A549 (cell line): Measurements from ENCODE around the gene NBR1.
"Not testable (repeated sequence)": the region's sequence is repeated elsewhere in the genome, so short reads cannot be mapped to it uniquely, and the experiment has no call there.

Experiments used
- CHD2 ChIP-seq: fragments of 150-350 bp; IDR thresholded peaks from 2 replicates; pipeline ENCODE4 v1.6.1; 2014; ENCODE audit warnings: low read length; ENCODE audit not compliant: partially characterized antibody
- EP300 ChIP-seq, 2 experiments: fragments of >200 bp; sonication (Bioruptor Twin); formaldehyde crosslinking; IDR thresholded peaks; 2 replicates in 1 of 2; 3 replicates in 1 of 2; pipeline ENCODE4 v1.6.1; 2016 to 2017
- MAFK ChIP-seq: fragments of 450-650 bp; IDR thresholded peaks from 2 replicates; pipeline ENCODE4 v1.6.1; 2014; ENCODE audit not compliant: partially characterized antibody
- MAZ ChIP-seq: fragments of 150-350 bp; IDR thresholded peaks from 2 replicates; pipeline ENCODE4 v1.6.1; 2014; ENCODE audit warnings: antibody characterized with exemption, low read depth, low read length, borderline replicate concordance
- RAD21 ChIP-seq, 2 experiments: fragments of >200 bp in 1 of 2; sonication (Bioruptor Twin) in 1 of 2; formaldehyde crosslinking in 1 of 2; IDR thresholded peaks in 1 of 2; conservative IDR thresholded peaks in 1 of 2; 2 replicates in 1 of 2; 3 replicates in 1 of 2; pipeline ENCODE4 v1.6.1; 2012 to 2018; ENCODE audit warnings: inconsistent platforms in 1 of 2
- RCOR1 ChIP-seq: fragments of 150-350 bp; IDR thresholded peaks from 2 replicates; pipeline ENCODE4 v1.6.1; 2014; ENCODE audit warnings: antibody characterized with exemption, low read length, low read depth
- TF ChIP-seq, protein P1 (sequence below): fragments of >200 bp; sonication (Bioruptor Twin); formaldehyde crosslinking; IDR thresholded peaks from 3 replicates; pipeline ENCODE4 v1.5.1; 2016
- TF ChIP-seq, protein P2 (sequence below): fragments of 250-450 bp; sonication (Bioruptor Pico); IDR thresholded peaks from 2 replicates; pipeline ENCODE4 v1.5.0; 2021; ENCODE audit warnings: mild to moderate bottlenecking, moderate library complexity, borderline replicate concordance
- TF ChIP-seq, protein P3 (sequence below): IDR thresholded peaks from 2 replicates; pipeline ENCODE4 v1.6.1; 2012

DNA sequence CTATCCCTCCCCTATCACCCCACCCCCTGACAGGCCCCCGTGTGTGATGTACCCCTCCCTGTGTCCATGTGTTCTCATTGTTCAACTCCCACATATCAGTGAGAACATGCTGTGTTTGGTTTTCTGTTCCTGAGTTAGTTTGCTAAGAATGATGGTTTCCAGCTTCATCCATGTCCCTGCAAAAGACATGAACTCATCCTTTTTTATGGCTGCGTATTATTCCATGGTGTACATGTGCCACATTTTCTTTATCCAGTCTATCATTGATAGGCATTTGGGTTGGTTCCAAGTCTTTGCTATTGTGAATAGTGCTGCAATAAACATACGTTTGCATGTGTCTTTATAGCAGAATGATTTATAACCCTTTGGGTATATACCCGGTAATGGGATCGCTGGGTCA lies 15.6 kb downstream of the NBR1 start:
- TF ChIP-seq, protein P1, sequence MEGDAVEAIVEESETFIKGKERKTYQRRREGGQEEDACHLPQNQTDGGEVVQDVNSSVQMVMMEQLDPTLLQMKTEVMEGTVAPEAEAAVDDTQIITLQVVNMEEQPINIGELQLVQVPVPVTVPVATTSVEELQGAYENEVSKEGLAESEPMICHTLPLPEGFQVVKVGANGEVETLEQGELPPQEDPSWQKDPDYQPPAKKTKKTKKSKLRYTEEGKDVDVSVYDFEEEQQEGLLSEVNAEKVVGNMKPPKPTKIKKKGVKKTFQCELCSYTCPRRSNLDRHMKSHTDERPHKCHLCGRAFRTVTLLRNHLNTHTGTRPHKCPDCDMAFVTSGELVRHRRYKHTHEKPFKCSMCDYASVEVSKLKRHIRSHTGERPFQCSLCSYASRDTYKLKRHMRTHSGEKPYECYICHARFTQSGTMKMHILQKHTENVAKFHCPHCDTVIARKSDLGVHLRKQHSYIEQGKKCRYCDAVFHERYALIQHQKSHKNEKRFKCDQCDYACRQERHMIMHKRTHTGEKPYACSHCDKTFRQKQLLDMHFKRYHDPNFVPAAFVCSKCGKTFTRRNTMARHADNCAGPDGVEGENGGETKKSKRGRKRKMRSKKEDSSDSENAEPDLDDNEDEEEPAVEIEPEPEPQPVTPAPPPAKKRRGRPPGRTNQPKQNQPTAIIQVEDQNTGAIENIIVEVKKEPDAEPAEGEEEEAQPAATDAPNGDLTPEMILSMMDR, result not testable (repeated sequence)
- not testable (repeated sequence) for TF ChIP-seq EP300 (IDR thresholded peaks at IDR 0.05); CHD2; MAZ; RCOR1; MAFK; RAD21 (conservative IDR thresholded peaks at IDR 0.05 in 1 of 2, IDR thresholded peaks at IDR 0.05 in 1 of 2)
- TF ChIP-seq, protein P2, sequence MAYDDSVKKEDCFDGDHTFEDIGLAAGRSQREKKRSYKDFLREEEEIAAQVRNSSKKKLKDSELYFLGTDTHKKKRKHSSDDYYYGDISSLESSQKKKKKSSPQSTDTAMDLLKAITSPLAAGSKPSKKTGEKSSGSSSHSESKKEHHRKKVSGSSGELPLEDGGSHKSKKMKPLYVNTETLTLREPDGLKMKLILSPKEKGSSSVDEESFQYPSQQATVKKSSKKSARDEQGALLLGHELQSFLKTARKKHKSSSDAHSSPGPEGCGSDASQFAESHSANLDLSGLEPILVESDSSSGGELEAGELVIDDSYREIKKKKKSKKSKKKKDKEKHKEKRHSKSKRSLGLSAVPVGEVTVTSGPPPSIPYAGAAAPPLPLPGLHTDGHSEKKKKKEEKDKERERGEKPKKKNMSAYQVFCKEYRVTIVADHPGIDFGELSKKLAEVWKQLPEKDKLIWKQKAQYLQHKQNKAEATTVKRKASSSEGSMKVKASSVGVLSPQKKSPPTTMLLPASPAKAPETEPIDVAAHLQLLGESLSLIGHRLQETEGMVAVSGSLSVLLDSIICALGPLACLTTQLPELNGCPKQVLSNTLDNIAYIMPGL (CRISPR knock-in tag), result not testable (repeated sequence)
- TF ChIP-seq, protein P3, sequence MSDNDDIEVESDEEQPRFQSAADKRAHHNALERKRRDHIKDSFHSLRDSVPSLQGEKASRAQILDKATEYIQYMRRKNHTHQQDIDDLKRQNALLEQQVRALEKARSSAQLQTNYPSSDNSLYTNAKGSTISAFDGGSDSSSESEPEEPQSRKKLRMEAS, result not testable (repeated sequence)
